GM18498 (cell line): Measurements from ENCODE around the gene OTUD4.

Source experiments
- ATAC-seq: cut with Tn5 transposase; IDR thresholded peaks from one replicate; pipeline ENCODE4 v1.9.1; 2021; ENCODE audit warnings: mild to moderate bottlenecking, moderate library complexity; ENCODE audit not compliant: unreplicated experiment

Gene OTUD4

DNA sequence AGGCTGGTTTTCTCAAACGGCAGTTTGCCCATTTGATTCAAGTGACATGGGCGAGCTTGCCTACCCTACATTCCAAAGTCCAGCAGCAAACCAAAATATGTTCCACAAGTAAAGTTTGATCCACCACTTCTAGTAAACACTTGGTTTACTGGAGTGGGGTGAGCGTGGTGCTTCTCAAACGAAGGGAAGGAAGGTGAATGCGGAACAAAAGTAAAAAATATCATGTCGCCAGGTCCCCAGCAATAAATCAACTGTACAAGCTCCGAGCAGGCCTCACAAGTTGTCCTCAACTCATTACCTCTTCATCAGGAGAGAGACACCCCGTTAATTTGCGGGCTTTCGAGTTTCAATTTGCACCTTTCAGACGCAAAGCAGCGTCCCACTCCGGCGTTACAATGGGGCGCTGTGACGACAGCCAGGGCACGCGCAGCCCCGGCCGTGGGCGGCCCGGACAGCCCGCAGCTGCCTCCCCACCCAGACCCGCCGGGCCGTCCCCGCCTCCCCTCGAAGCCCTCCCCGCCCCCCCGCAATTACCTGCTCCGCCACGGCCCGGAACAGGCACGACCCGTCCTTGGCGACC is 1.0 kb downstream of the OTUD4 start:
- peak; percentile 53 for ATAC-seq

DNA sequence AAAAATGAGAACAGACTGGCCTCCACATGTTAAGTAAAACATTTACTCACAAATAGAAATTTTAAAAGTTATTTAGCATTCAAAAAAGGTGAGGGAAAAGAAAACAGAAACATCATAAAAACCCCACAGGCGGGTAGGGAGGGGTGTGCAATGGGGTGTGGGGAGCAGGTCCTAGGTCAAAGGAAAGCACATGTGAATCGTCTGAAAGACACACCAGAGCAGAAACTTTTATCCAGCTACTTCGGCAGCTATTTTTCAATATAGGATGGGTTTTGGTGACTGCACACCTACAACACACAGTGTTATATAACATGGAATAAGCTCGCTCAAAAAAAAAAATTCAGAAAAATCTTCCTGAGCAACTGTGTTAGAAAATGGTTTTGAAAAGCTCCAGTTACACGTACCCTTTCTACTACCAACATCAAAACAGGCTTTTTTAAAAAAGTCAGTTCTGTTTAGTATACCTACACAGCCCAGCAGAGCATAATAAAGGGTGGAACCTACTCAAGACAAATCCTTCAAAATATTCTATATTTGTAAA is 1.6 kb downstream of the OTUD4 start:
- ATAC-seq, result no peak

DNA sequence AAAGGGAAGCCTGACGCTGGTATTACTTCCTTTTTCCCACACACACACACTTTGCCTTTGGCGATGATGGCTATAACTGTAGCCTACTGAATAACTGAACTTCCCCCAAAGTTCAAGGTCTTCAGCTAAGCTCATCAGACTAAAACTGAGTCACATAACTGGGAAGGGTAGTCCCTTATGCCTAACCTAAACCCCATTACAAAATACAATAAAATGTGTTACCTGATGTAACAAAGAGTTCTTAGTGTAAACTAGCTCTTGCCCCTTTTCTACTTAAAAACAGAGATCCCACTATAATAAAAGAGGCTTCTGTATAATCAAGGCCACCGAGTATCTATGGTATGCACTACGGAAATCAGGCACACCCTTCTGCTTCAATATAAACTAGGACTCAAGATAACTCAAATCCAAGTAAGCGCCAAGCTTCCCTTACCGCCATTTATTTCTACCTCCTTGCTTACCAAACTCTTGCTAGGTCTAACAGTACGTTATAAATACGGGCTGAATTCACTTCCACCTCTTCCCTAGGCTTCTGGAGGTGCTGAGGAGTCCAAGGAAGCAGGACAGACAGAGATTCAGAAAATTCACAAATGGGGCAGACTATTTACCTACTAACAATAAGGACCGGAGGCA is 2.4 kb downstream of the OTUD4 start:
- ATAC-seq, result no peak

DNA sequence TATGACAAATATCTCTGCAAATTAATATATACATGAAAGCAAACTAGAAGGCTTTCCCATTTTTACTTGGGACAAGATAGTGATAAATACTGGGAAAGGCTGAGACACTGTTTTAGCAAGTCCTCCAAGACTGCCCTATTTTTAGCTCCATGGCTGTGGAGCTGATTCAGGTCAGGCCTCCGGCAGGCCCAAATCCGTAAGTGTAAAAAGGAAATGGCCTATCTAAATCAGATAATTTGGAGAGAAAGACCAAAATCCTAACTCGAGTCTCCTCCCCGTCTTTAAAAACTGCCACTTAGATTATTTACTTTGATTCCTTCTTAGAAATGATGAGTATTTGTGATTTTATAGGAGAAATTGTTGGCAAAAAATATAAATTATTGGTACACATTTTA is 2.9 kb downstream of the OTUD4 start:
- no peak for ATAC-seq

DNA sequence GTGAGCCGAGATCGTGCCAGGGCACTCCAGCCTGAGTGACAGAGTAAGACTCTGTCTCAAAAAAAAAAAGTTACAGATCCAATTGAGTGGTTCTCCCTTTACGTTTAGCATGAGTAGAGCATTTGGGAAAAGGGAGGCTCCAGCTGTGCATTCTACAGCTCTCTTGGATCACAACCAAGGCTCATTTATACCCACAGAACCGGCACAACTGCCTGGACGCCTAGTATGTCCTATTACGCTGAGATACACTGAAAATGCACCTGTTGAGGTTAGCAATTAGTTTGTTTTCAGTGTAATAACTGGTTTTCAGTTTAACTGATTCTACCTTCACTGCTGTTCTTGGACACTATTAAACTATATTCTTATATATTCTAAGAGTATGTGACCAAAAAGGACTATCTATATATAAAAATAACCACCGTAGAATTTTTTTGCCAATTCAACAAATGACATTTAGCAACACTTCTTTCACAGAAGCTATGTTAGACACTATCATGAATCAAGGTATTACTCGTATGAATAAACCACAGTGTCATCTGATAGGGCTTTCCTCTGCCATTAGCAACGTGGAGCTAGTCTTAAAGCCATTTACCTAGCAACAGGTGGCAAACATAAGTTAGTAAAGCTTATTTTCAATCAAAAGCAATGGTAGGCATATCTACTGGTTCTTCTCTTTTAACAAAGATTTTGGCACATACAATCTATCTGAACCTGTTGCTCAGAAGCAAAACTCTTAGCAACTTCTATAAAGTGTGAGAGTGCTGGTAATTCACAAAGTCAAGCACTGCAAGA is 3.6 kb downstream of the OTUD4 start:
- no peak for ATAC-seq

DNA sequence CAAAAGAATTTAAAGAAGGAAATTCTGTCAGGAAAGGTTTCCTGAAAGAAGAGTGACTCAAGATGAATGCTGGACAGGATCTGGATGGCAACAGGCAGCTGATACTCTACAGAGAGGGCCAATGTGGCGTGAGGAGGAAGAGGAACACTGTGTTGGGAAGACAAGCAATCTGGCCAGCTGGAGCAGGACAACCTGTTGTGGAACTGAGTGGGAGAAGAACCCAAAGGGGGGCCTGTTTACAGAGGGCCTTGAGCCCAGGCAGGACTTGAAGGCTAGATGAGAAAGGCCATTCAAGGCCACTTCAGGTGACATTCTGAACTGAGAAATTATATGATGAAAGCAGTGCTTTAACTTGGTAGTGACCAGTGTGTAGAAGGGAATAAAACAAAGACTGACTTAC is 8.5 kb downstream of the OTUD4 start:
- no peak for ATAC-seq

DNA sequence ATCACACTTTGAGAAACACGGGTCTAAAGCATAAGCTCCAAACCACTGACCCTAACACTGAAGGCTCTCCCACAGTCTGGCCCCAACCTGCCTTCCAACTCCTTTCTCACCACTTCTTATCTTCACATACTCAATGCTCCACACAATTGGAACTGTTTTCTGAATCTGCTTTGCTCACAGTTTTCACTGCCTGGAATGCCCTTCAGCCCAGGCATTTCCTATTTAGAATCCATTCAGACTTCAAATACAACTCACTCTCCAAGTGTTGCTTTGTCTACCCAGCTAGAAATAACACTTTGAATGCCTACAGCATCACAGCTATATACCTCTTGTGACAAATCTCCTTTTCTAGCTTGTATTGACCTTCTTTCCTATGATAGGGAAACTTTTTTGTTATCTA is 10.2 kb downstream of the OTUD4 start:
- ATAC-seq, result no peak

DNA sequence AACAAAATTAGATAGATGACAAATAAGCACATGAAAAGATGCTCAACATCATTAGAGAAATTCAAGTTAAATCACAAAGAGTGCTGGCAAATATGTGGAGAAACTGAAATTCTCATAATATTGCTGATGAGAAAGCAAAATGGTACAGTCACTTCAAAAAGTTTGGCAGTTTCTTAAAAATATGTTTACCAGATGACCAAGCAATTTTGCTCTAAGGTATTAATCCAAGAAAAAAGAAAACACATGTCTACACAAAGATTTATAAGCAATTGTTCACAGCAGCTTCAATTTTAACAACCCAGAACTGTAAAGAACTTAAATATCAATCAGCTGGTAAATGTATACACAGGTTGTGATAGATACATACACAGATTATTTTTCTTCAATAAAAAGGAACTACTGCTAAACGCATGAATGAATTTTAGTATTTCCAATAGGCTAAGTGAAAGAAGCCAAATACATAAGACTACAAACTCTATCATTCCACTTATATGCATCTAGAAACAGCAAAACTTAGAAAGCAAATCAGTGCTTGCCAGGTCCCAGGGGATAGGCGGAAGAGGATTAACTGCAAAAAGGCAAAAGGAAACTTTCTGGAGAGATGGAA is 11.7 kb downstream of the OTUD4 start:
- no peak for ATAC-seq

DNA sequence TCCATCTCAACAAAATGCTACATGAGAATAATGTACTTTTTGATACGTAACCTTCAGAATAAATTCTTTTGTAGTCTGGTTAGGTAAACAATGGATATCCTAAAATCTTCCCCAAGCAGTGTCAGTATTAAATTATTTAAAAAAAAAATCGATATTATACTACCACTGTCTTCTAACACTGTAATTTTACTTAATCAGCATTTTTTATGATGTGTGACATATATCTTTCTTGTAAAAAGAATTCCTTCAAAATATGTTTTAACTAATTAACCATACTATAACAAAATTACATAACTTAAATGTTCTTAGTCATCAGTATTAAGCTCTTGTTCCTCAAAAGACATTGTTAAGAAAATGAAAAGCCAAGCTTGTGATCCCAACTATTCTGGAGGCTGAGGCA is 12.5 kb downstream of the OTUD4 start:
- ATAC-seq, result no peak

DNA sequence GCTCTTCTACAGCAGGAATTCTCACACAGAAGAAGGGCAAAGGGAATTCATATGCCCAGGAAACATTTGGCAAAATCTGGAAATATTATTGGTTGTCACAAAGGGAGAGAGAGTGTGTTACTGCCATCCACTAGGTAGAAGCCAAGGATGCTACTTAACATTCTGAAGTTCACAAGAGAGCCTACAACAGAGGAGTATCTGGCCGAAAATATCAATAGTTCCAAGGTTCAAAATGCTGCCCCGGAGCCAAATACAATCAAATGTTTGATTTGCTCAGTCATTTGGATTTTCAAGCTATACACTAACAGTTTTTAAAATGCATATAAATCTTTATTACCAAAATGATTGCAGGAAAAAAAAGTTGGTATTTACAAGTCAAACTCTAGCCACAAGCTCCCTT is 18.8 kb downstream of the OTUD4 start:
- no peak for ATAC-seq

DNA sequence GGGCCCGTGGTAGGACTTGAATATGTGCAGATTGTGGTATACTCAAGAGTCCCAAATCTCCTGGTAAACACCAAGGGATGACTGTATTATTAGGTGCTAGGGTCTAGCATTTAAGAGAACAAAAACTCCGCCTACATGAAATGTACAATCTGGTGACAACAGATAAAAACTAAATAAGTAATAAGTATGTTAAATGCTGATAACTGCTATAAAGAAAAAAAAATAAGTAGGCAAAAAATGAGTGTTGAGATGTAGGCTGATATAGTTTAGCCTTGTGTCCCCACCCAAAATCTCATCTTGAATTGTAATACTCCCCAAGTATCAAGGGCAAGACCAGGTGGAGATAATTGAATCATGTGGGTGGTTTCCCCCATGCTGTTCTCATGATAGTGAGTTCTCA is 23.4 kb downstream of the OTUD4 start:
- ATAC-seq, result no peak

DNA sequence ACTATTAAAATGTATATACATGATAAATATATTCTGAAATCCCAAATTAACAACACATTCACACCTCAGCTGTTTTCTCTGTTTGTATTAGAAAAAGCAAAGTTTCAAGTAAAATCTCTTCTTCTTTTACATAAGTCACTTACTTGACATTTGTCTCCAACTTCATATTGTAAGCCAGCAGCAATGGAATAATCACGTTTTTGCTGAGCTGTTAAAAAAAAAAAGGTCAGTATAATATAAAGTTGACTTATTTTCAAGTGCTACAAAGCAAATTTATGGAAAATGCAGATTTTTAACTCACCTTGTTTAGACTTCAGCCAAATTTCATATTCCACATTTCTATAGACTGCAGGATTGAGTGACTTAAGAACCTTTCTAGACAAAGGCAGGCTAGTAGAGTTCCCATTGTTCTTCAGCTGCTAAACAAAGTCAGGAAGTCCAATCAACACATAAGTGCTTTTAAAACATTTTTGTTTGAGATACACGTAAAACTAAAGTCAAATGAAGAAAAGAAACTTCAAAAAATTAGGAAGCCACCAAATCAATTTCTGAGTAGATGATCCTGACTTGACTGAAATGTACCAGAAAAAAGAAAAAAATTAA is 25.0 kb downstream of the OTUD4 start:
- ATAC-seq, result no peak

DNA sequence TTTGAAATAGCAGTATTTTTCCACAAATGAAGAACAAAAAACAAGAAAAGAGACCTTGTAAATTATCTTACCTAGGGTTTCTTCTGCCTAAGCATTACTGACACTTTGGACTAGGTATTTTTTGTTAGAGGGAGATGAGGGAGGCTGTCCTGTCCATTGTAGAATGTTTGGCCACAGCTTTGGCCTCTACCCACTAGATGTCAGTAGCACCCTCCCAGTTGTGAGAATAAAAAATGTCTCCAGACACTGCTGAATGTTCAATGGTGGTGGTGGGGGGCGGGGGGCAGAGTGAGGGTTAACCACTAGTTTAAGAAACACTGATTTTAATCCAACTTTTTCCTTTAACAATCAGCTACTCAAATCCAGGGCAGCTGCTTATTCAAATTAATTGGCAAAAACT is 25.8 kb downstream of the OTUD4 start:
- ATAC-seq, result peak; percentile 81

DNA sequence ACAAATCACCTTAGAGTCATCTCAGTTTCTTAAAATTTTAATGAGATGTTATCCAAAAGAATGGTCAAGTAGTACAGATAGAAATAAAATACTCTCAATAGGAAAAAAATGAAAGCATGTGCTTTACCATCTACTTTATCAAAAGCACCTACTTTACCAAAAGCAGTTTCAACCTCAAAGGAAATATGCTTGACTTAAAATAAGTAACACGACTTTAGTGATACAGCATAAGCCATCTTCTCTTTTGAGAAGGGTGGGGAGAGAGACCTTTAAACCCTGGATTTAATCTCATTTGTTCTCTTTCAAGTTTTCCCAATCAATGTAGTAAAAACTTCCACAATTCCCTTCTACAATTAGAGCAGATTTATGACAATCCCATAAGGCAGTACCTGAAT is 26.5 kb downstream of the OTUD4 start:
- ATAC-seq, result peak; percentile 59

DNA sequence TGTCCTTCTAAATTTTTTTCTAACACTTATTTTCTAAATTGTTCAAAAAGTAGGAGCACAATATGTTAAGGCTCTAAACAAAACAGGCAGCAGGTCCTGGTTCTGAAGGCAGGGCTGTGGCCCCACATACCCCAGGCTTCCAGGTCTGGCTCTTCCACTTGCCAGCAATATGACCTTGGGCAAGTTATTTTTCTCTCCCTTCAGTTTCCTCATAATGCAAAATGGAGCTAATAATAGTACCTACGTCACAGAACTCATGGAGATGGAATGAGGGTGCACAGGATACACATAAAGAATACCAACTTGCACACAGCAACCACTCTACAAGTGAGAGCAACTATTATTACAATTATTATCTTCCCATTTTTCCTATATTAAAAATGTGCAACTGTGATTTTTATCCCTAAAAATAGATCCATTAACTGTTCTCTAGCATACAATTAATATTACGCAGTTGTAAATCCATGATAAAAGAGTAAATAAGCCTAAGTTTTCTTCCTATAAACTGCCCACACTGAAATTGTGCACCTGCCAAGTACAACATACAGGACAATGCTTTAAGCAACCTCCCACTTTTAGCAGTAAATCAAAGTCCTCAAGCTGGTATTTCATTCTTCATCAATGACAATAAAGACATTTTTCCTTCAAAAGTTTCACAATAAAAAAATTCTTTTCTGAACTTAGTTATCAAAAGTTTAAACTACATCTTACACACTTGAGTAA is 27.0 kb downstream of the OTUD4 start:
- ATAC-seq, result no peak

DNA sequence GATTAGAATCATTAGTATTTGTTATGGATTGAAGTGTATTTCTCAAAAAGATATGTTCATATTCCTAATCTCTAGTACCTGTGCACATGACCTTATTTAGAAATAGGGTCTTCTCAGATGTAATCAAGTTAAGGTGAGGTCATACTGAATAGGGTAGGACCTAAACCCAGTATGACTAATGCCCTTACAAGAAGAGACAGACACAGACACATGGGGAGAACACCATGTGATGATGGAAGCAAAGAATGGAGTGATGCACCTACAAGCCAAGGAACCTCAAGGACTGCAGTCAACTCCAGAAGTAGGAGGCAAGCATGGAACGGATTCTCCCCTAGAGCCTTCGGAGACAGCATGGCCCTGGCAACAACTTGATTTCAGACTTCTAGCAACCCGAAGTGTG is 31.4 kb downstream of the OTUD4 start:
- no peak for ATAC-seq

DNA sequence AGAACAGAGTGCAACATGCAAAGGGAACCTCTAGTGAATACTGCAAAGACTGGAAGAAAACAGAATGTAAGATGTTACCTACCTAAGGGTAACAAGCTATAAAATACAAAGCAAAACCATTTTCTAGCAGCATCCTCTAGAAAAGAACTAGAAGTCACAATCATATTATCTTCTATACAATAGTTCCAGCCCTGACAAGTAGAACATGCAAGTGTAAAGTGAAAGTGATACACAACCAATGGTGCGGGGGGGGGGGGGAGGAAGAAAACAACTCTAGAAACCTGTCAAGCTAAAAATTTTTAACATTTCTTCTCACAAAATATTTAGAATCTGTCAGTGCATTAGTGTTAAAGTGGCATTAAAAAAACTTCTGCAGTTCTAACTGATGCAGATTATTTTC is 44.2 kb downstream of the OTUD4 start:
- ATAC-seq, result peak; percentile 49

DNA sequence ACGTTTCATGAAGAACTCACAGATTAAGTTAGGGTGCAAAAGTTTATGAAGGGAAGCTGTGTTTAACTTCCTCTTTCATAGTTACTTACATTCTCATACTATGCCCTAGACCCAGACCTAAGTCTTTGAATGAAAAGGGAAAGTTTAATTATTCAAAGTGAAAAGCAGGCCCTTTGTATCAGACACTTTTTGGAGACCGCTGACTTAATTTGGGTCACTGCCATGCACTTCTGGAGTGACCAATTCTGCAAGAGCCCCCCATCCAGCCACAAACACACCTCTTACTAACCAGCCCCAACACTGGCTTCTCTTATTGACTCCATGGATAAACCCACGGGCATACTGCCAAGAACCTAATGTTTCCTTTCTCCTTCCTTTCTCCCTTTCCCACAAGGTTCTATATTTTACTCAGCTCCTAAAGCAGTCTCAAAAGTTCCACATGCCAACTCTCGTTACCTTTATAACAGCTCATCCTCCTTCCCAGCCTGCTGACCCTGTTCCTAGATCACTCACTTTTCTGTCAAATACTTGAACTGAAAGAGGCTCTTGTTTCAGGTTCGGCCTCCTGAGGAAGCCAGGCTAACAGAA is 47.8 kb downstream of the OTUD4 start:
- peak; percentile 80 for ATAC-seq

DNA sequence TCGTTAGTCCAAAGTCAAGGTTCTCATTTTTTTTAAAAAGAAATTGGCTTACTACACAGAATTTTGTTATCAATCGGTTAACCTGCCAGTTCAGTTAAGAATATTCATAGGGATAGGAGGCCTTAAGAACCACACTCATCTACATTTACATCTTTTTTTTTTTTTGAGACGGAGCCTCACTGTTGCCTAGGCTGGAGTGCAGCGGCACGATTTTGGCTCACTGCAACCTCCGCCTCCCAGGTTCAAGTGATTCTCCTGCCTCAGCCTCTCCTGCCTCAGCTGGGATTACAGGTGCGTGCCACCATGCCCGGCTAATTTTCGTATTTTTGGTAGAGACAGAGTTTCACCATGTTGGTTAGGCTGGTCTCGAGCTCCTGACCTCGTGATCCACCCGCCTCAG is 48.5 kb downstream of the OTUD4 start:
- no peak for ATAC-seq

DNA sequence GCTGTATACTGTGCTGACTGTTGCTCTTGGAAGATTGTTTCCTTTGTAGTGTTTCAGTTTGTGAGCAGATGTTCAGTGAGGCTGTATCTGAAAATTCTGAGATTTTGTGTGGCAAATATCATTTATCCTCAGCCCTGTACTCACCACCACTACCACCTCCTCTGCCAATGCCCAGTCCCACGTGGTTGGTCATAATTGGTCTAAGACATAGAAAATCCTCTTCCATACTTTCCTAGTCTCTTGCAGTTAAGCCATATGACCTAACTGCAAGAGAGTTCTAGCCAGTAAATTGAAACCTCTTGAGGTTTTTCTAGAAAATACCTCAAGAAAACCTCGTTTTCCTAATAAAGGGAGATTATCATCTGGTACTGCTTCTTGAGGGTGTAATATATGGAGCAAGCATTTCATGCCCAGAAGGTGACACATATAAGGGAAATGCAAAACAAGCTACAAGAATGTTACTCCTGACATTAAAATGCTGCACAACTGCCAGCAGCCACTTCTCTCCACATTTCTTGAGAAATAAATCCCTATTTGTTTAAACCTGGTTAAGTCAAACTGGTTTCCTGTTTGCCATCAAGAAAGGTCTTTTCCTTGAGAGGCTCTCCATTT is 49.5 kb downstream of the OTUD4 start:
- ATAC-seq, result no peak
